GM20000 (cell line): ENCODE measurements around the gene ISOC2.

ENCODE experiments used
- DNase-seq: peaks from one replicate; pipeline ENCODE4 v3.0.0; 2012; ENCODE audit warnings: low spot score
- CTCF ChIP-seq: IDR thresholded peaks from 2 replicates; pipeline ENCODE4 v1.5.1; 2012; ENCODE audit warnings: mild to moderate bottlenecking, control low read depth; ENCODE audit errors: extremely low read depth, missing control alignments

ISOC2 gene

GRCh38 chr19:55488986-55489710 lies 27.7 kb upstream of the ISOC2 start:
- no peak for DNase-seq
- no peak for TF ChIP-seq CTCF

GRCh38 chr19:55487924-55488687 lies 26.7 kb upstream of the ISOC2 start, which contains the start of gene SSC5D:
SSC5D (plus strand) TSS chr19:55488436; CDS start chr19:55488590, 154 bp downstream.
- no peak for TF ChIP-seq CTCF
- no peak for DNase-seq

GRCh38 chr19:55486971-55487923 lies 25.8 kb upstream of the ISOC2 start:
- DNase-seq: peak; percentile 49
- no peak for TF ChIP-seq CTCF

GRCh38 chr19:55486043-55486970 lies 24.9 kb upstream of the ISOC2 start:
- peak; percentile 51 for DNase-seq
- no peak for TF ChIP-seq CTCF

GRCh38 chr19:55485439-55486011 lies 24.1 kb upstream of the ISOC2 start:
- TF ChIP-seq CTCF: no peak
- DNase-seq: peak; percentile 42

GRCh38 chr19:55484593-55485438 lies 23.4 kb upstream of the ISOC2 start, which contains the start of gene NAT14:
NAT14 (plus strand) TSS chr19:55485188; CDS start chr19:55485709, 521 bp downstream.
- peak; percentile 96 for DNase-seq
- TF ChIP-seq CTCF: no peak
